Measurements from ENCODE around the gene JDP2.

The JDP2 gene

GRCh38 chr14:75510547-75510946 is 82.7 kb downstream of the JDP2 start (continued):
- TF ChIP-seq, protein P1, sequence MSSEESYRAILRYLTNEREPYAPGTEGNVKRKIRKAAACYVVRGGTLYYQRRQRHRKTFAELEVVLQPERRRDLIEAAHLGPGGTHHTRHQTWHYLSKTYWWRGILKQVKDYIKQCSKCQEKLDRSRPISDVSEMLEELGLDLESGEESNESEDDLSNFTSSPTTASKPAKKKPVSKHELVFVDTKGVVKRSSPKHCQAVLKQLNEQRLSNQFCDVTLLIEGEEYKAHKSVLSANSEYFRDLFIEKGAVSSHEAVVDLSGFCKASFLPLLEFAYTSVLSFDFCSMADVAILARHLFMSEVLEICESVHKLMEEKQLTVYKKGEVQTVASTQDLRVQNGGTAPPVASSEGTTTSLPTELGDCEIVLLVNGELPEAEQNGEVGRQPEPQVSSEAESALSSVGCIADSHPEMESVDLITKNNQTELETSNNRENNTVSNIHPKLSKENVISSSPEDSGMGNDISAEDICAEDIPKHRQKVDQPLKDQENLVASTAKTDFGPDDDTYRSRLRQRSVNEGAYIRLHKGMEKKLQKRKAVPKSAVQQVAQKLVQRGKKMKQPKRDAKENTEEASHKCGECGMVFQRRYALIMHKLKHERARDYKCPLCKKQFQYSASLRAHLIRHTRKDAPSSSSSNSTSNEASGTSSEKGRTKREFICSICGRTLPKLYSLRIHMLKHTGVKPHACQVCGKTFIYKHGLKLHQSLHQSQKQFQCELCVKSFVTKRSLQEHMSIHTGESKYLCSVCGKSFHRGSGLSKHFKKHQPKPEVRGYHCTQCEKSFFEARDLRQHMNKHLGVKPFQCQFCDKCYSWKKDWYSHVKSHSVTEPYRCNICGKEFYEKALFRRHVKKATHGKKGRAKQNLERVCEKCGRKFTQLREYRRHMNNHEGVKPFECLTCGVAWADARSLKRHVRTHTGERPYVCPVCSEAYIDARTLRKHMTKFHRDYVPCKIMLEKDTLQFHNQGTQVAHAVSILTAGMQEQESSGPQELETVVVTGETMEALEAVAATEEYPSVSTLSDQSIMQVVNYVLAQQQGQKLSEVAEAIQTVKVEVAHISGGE (tag by site-specific recombination; conservative IDR thresholded peaks at IDR 0.05; ENCODE audit: low read depth): no peak
- TF ChIP-seq ZNF624 (tag by site-specific recombination; IDR thresholded peaks at IDR 0.05) (no peak), ZNF830 (tag by site-specific recombination; IDR thresholded peaks at IDR 0.05; ENCODE audit: low read depth) (no peak), ZNF169 (tag by site-specific recombination; IDR thresholded peaks at IDR 0.05) (no peak), ZNF16 (tag by site-specific recombination; IDR thresholded peaks at IDR 0.05; ENCODE audit: low read depth) (no peak), ZNF776 (tag by site-specific recombination; IDR thresholded peaks at IDR 0.05; ENCODE audit: borderline replicate concordance) (no peak), ZNF843 (tag by site-specific recombination; IDR thresholded peaks at IDR 0.05) (no peak), SP3 (tag by site-specific recombination; IDR thresholded peaks at IDR 0.05) (no peak)
- TF ChIP-seq, protein P2, sequence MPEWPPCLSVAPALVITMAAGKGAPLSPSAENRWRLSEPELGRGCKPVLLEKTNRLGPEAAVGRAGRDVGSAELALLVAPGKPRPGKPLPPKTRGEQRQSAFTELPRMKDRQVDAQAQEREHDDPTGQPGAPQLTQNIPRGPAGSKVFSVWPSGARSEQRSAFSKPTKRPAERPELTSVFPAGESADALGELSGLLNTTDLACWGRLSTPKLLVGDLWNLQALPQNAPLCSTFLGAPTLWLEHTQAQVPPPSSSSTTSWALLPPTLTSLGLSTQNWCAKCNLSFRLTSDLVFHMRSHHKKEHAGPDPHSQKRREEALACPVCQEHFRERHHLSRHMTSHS (tag by site-specific recombination; IDR thresholded peaks at IDR 0.05): no peak

- Histone ChIP-seq H3K36me3 (ENCODE audit: control insufficient read depth in 2 of 2, insufficient read depth in 1 of 2, low read length in 2 of 2) (no peaks in the 10 kb centered on the region), H3K9me3 (ENCODE audit: control insufficient read depth, insufficient read depth, low read depth, low read length) (no peaks in the 10 kb centered on the region), H3K27ac (ENCODE audit: extremely low read depth, low read depth, low read length) (no peak overlapping the region), H3K4me3 (ENCODE audit: low read depth, low read length) (no peak overlapping the region), H3K4me1 (ENCODE audit: control insufficient read depth, insufficient read depth, low read length) (no peaks in the 10 kb centered on the region)
- no peak for TF ChIP-seq ZNF560 (tag by site-specific recombination; IDR thresholded peaks at IDR 0.05; ENCODE audit: borderline replicate concordance)
- no peak for TF ChIP-seq ZNF670 (tag by site-specific recombination; IDR thresholded peaks at IDR 0.05; ENCODE audit: low read depth)
- TF ChIP-seq FEZF1 (tag by site-specific recombination; IDR thresholded peaks at IDR 0.05): no peak
- no peak for TF ChIP-seq ZNF843 (tag by site-specific recombination; IDR thresholded peaks at IDR 0.05)
- TF ChIP-seq ZBTB6 (tag by site-specific recombination; IDR thresholded peaks at IDR 0.05): no peak
- no peak for TF ChIP-seq ZNF169 (tag by site-specific recombination; IDR thresholded peaks at IDR 0.05)
- TF ChIP-seq ZBTB17 (tag by site-specific recombination; IDR thresholded peaks at IDR 0.05): no peak
- TF ChIP-seq SP2 (tag by site-specific recombination; IDR thresholded peaks at IDR 0.05): no peak
- TF ChIP-seq, protein P3, sequence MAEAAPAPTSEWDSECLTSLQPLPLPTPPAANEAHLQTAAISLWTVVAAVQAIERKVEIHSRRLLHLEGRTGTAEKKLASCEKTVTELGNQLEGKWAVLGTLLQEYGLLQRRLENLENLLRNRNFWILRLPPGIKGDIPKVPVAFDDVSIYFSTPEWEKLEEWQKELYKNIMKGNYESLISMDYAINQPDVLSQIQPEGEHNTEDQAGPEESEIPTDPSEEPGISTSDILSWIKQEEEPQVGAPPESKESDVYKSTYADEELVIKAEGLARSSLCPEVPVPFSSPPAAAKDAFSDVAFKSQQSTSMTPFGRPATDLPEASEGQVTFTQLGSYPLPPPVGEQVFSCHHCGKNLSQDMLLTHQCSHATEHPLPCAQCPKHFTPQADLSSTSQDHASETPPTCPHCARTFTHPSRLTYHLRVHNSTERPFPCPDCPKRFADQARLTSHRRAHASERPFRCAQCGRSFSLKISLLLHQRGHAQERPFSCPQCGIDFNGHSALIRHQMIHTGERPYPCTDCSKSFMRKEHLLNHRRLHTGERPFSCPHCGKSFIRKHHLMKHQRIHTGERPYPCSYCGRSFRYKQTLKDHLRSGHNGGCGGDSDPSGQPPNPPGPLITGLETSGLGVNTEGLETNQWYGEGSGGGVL (tag by site-specific recombination; IDR thresholded peaks at IDR 0.05): no peak
- ChIA-PET POLR2A (no interaction called here), CTCF (no interaction called here)
These were observed 83.4 kb downstream of the JDP2 start for GRCh38 chr14:75511201-75511600.

All from HEK293 (cell line).